Measurements from ENCODE around the gene MOCS1.

The MOCS1 gene

DNA sequence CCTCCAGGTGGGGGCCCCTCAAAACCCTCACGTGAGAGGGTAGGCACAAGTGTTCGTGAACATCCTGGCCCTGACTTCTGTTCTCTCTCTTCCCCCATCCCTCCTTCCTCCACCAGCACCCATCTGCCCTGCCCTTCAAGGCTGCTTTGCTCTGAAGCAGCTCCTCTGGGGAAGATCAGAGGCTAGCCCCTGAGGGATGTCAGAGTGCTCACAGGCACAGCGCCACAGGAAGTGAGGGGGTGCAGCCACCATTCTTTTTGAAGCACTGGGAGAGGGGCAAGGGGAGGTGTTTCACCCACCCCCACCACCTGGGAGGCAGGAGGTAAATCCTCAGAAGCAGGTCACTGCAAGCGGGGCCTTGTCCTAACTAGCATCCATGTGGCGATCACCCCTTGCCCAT is 11.4 kb downstream of the MOCS1 start:
- no peak for DNase-seq

DNA sequence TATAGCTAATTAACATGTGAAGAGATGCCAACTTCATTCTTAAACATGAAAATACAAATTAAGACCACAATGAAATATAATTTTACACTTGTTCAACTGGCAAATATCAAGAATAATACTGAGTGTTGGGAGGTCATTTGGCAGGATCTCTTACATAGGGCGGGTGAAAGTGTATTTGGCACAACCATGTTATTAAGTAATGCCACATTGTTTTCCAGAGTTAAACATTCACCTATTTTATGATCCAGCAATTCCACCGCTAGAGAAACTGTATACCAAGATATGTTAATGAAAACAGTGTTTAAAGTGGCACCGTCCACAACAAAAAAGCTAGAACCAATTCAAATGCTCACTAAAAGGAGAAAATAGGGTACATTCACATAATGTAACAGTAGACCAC is 14.1 kb downstream of the MOCS1 start:
- DNase-seq: no peak

DNA sequence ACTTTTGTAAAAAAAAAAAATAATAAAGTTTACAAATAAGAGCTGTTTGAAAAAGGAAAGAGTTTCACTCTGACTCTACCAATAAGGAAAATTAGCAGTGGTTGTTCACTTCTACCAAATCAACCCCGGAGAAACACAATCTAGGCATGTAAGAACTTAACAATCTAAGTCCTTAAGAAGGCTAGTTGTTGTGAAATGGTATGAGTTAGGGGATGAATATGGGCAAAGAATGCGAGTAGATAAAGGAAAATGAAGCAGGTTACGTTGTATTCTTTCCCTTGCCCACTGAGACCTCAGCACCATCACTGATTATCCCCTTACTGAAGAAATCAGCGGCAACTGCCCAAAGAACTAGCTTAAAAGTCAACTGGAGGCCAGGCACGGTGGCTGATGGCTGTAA is 15.4 kb downstream of the MOCS1 start:
- no peak for DNase-seq

DNA sequence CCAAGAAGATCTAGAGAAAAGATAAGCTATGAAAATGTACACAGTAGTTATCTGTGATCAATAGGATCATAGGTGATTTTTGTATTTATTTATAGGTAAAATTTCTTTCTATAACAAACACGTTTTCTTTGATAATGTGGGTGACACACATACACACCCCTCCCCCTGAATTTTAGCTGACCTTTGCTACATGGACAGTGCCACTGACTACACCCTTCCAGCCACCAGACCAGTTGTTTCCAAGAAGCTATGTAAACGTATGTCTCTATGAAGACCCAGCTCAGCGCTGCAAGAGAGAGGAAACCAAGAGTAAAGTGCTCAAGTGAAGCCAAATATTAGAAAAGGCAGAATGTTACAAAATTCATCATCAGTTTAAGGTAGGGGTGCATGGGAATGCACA is 16.3 kb downstream of the MOCS1 start:
- no peak for DNase-seq

DNA sequence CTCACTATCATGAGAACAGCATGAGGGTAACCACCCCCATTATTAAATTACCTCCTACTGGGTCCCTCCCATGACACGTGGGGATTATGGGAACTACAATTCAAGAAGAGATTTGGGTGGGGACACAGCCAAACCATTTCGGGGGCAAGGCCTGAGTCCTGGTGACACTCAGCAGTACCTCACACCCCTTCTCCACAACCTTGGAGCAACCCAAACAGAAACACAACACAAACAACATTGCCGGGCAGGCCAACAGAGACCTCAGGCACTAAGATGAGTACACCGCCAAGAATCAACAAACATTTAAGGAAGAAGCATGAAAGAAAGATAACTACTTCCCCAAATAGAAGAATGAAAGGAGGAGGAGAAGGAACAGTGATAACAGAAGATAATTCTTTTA is 16.9 kb downstream of the MOCS1 start:
- DNase-seq: no peak

DNA sequence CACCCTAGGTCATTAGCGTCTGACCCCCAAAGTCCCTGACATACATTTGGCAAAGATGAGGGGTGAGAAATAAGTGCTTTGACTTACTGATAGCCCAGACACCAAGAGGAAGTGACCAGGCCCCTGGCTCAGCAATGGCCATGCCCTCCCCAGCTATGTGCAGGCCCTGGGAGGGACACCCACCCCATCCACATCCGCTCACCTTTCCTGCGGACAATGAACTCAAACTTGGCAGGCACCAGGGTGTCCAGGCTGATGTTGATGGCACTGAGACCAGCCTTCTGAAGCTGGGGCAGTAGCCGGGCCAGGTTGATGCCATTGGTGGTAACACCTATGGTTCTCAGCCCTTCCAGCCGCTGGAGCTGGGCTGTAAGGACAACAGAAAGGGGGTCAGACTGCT is 18.4 kb downstream of the MOCS1 start:
- DNase-seq: no peak

DNA sequence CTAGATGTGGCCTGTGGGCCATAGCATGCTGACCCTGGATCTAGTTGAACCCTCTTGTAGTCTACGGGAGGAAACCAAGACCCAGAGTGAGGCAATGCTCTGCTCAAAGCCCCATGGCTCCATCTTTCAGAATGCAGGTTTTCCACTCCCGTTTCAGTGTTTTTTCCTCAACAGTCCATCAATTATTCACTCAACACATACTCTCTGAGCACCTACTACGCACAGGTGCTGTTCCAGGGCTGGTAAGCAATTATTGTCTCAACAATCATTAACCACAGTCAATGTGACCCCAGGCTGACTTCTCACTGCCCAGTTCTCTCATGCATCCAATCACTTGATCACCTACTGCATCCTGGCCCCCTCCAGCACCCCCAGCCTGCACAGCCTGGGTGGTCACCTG is 20.0 kb downstream of the MOCS1 start:
- no peak for DNase-seq

DNA sequence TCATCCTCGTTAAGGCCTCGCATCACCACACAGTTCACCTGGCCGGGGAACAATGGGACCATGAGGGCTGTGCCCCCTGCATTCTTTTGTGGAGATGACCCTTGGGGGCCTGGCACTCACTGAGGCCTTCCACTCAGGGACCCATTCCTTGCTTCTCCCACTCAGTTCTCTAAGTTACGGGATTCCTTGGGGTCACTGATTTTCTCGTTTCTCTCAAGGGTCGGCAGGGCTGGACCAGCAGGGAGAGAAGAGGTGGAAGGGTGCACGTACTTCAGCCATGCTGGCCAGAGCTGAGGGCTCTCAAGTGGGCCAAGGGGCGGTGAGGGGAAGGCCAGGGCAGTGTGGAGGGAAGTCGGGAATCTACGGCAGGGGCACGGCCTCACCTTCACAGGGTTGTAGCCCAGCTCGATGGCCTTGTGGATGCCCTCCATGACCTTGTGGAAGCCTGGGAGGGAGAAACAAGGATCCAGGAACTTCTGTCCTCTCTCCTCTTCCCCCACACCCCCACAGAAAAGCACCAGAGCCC is 20.8 kb downstream of the MOCS1 start:
- DNase-seq: no peak

DNA sequence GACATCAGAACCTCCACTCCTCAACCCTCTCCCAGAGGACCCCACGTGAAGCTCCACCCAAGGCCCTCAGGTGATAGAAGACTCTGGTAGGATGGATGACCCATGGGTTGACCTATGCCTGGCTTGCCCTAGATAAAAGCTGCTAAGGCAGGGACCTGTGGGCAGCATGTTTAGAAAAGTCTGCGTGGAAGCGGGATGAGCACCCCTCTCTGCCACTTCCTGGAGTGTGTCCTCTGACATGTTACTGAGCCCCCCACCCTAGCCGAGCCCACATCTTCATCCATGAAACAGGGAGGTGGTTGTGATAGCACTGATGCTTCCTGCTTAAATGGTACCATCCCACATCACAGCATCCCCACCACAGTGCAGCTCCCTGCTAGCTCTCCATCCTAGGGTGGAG is 21.8 kb downstream of the MOCS1 start:
- DNase-seq: no peak

DNA sequence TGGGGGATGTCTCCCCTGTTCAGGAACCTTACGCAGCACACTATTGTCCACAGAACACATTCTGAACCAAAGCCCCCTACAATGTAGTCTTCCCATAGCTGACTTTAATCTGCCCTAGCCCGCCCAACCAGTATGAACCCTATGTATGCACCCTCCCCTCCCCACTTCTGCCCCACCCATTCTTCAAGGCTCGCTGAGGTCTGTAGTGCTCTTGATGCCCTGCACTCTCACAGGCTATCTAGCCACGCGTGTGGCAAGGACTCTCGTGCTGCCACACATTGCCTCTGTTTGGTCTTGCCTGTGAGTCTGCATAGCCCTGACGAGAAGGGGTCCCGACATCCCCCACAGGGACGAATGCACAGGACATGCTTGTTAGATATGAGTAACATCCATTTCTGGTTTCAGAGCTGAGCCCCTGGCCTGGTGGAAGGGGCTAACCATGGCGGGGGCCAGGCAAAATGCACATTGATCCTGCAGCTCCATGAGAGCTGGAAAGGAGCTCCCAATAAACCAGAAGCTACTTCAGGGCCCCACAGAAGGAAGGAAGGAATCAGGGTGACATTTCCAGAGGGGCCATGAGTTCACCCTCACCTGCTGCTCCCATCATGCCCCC is 22.6 kb downstream of the MOCS1 start:
- DNase-seq: no peak

DNA sequence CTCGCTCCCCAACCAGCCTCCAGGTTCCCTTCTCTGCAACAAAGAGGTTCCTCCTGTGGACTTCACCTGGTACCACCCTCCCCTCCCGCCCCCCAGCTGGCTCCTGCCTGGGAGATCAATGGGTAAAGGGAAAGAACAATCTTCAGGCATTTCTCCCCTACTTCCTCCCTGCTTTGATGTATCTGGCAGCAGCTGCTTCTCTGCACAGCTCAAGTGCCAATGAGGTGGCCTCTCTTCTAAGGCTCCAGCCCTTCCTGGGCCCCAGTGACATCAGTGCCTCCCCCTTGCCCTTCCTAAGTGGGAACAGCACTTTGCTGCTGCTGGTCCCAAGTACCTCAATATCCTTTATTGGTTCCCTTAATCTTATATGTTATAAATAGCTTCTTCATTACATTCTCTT is 23.5 kb downstream of the MOCS1 start:
- DNase-seq: no peak

DNA sequence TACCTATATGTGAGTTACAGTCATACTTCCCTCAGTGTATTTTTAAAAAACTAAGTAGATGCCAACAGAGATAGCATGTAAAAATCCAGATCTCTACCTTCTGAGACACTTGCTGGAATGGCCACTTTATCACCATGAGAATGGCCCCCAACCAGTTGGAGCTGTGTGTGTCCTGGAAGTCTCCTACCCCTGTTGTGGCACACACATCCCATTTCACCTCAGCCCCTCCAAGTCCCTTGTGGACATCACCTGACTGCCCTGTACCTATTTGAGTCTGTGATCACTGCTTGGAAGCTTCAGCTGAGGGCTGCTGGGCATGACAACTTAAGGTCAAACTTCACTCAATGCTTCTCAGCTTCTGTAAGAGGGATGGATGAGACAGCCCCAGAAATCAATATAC is 24.1 kb downstream of the MOCS1 start:
- DNase-seq: no peak

DNA sequence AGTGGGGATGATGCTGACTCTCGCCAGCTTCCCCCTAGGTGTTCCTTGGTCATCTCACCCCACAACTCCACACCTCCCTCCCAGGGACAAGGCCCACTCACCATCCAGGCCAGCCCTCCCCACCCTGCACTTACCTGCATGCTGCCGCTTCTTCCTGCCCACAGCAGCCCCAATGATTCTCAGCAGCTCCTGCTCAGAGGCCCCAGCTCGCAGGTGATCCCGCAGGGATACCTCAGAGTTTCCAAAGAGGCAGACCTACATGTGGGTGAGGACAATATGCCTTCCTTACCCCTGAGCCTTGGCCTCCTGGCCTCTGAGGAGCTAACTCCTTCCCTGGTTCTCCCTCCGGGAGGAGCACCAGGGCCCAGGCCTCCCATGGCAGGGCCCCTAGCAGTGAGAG is 24.6 kb downstream of the MOCS1 start:
- no peak for DNase-seq

DNA sequence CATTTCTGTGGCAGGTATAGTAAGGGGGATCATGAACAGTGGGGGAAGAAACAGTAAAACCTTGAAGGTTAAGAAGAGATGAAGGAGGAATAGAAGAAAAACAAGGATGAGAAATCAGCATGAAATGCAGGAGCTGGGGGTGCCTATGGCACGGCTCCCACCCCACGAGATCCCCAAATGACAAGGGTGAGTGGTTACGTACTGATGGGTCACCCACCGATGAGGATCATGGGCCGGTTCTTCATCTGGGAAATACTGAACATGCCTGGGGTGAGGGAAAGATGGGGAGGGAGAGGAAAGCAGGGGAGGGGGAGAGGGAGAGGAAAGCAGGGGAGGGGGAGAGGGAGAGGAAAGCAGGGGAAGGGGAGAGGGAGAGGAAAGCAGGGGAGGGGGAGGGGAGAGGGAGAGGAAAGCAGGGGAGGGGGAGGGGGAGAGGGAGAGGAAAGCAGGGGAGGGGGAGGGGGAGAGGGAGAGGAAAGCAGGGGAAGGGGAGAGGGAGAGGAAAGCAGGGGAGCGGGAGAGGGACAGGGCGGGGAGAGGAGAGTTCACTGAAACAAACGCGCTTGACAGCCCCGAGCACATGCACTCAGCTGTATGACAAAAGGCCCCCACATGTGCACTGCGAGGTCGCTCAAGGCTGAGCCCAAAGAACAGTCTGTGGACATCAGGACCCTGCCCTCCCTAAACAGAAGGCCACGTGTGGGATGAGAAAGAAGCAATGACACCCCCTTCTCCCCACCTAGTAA is 25.3 kb downstream of the MOCS1 start:
- DNase-seq: no peak

DNA sequence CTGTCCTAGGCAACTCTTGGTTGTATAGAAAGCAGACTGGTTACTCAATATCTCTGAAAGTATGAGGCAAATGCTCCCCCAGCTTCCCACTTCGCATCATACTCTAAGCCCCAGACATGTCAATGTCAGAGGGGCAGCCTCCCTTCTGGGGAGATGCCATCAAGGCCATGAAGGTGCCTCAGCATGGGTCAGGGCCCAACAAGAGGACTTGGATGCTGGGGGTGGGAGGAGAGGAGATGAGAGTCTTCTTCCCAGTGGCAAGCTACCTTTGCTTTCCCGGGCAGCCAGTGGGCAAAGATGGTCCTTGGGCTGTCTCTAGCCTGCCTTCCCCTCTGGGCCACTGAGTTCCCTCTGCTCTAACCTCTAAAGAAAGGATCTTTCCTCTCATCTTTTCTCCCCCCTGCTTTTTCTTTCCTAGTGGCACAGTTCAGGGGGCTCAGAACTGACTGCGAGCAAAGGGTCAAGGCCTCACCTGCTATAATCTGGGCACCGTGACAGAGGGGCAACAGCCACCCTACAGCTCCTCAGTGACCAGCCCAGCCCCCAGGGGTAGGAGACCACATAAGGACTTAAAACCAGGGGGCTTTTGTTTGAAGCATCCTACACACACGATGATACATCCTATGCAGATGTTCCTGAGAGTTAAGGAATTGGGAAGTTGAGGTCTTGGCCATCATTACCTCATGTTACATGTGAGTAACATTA is 26.2 kb downstream of the MOCS1 start:
- no peak for DNase-seq

DNA sequence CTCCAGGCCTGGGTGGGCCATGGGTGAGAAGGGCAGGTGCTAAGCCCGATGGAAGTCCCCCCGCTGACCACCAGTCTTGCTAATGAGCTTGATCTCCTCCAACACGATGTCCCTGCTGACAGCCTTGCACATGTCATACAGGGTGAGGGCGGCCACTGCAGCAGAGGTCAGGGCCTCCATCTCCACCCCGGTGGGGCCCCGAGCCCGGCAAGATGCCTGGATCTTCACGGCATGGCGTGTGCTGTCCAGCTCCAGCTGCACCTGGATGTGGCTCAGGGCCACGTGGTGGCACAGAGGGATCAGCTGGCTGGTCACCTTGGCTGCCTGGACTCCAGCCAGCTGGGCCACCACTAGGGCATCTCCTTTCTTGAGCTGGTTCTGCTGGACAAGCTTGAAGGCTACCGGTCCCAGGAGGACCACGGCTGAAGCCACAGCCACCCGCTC is 27.9 kb downstream of the MOCS1 start:
- DNase-seq: no peak

DNA sequence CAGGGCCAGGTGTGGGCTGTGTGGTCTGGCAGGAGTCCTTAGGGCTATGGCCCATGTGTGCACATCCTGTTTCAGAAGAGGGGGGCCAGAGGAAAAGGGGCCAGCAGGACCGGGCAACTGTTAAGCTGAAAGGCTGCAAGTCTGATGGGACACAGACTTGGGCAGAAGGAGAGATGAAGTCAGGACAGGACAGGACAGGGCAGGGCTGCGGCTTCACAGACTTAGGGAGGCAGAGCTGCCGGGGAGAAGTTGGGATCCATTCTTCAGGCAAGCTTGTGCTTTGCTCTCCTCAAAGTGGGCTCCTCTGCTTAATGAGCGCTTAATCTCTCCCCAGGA is 28.7 kb downstream of the MOCS1 start:
- DNase-seq: no peak

DNA sequence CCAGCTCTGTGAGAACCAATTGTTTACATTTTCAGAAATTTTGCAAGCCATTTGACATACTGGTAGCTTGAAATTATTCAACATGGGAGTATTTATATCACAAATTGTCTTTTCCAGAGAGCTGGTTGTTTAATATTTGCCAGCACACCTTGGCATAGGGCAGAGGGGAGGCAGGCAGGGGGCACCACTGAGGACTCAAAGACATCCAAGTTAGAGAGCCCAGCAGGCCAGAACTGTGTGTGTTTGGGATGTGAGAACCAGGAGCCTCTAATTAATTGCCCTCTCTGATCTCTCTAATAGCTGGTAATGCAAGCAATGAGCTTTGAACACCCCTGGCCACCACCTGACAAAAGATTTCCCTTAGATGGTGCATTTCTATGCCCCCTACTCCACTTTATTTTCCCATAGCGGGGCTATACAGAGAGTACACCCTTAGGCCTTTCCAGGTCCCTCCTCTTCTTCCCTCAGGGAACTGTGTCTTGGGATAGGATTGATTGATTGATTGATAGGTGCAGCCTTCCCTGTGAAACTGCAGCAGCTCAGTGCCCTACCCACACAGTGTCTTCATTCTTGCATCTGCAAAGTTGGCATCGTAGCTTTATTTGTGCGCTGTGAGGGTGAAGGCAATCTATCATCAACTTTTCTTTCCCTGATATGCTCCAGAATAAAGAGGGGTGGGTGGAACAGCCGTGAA is 29.2 kb downstream of the MOCS1 start:
- no peak for DNase-seq

DNA sequence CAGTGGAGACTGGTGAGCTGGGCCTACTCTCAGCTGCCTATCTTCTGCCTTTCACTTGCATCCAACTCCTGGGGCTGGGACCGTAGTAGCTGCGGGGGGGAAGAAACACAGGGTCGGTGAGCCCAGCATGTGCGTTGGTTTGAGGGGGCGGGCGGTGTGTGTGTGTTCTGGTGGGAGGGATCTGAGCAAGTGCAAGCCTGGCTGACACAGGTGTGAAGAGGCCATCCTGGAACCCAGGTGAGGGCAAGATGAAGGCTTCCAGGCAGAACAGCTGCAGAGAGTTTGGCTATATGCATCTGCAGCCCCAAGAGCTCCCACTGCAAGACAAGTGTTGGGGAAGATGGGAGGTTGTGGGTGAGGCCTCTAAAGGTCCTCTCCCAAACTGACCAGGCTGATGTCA is 30.6 kb downstream of the MOCS1 start:
- DNase-seq: no peak

DNA sequence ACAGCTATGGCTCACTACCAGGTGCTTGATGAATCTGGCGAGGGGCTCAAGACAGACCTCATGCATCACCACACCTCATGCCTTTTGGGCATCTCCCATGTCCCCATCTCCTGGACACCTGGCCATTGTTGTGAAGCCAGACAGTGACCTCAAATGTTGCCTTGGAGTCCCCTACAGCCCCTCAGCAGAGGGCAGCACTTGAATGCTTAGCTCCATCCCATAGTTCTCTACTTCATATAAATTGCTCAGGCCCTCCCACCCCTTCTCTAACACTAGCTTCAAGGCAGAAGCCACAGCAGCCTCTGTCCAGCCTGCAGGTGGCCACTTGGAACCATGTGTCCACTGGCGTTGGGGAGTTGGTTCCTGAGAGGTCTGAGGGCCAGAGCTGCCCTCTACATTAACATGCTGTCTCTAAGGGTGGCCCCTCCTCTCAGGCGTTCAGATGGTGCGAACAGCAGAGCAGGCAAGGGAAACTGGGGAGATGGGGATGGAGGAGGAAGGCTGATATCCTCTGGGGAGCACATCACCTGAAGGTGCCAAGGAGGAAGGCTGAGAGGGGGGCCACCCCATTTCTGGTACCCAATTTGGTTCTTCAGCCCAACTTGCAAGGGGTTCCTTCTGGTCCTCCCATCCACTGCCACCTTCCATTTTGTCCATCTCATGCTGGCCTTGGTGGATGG is 31.3 kb downstream of the MOCS1 start:
- DNase-seq: no peak

DNA sequence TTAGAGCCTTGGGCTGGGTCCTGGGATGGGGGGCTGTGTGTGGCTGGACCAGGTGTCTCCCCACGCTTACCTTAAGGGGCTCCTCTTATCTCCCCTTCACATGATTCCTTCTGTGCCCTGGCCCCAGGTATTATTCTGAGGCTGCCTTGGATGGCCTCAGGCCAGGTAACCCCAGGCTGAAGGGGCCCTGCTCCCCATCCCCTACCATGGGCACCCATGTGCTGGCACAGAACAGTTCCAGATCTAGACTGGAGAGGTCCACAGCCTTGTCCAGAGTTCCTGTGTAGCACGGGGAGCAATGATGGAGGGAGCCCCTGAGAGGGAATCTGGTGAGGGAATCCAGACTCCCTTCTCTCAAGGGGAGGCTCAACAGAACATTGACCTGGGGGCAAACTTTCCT is 32.1 kb downstream of the MOCS1 start:
- DNase-seq: no peak

DNA sequence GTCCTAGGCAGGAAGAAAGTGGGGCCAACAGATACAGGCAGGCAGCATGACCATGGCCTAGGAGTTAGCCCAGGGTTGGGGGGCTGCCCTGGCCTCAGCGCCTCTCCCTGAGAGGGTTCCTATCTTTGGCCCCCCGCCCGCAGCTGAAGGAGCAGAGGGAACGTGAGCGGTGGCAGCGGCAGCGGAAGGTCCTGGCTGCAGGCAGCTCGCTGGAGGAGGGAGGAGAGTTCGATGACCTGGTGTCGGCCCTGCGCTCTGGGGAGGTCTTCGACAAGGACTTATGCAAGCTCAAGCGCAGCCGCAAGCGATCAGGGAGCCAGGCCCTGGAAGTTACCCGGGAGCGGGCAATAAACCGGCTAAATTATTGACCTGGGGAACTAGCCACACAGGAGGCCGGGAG is 32.6 kb downstream of the MOCS1 start:
- DNase-seq: no peak

DNA sequence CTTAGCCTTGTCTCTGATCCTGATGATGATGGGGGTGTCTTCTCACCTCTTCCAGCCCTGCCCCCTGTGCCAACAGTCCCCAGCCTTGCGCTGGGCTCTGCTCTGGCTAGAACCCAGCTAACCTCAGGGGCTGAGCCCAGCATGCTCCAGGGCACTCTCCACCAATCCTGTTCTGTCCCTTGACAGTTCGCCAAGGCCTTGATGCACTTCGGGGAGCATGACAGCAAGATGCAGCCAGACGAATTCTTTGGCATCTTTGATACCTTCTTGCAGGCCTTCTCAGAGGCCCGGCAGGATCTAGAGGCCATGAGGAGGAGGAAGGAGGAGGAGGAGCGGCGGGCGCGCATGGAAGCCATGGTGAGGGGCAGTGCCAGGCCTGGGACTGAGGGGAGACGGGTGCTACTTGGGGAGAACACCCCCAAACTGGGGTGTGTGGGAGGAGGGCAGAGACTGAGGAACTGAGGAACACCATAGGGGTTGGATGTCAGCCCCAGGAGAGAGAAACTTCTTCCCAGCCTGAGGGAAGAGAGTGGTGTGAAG is 33.1 kb downstream of the MOCS1 start:
- no peak for DNase-seq

Measured in Kasumi-1 (cell line).